GM12801 (cell line): ENCODE measurements around the gene HSPA12A.

ENCODE experiments used
- TF ChIP-seq, protein P1 (sequence below): IDR thresholded peaks from one replicate; pipeline ENCODE4 v1.5.1; 2011; ENCODE audit warnings: control low read depth; ENCODE audit not compliant: insufficient read length; ENCODE audit errors: extremely low read depth

The HSPA12A gene

DNA sequence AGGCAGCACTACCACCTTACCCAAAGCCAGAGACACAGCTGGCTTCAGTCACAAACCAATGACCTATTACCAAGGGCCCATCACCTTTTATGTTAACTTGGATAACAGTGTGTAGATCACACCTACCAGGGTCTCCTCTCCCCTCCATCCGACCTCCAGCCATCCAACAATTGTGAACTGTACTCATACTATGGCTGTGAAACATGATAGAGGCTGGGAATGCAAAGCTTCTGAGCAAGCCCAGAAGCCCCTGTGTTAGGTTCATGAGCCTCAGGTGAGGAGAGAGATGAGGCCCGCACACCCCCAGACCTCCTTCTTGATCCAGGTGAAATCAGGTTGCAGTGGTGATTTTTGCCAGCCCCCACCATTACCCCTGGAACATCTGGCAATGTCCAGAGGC is 73.9 kb downstream of the HSPA12A start:
- TF ChIP-seq, protein P1, sequence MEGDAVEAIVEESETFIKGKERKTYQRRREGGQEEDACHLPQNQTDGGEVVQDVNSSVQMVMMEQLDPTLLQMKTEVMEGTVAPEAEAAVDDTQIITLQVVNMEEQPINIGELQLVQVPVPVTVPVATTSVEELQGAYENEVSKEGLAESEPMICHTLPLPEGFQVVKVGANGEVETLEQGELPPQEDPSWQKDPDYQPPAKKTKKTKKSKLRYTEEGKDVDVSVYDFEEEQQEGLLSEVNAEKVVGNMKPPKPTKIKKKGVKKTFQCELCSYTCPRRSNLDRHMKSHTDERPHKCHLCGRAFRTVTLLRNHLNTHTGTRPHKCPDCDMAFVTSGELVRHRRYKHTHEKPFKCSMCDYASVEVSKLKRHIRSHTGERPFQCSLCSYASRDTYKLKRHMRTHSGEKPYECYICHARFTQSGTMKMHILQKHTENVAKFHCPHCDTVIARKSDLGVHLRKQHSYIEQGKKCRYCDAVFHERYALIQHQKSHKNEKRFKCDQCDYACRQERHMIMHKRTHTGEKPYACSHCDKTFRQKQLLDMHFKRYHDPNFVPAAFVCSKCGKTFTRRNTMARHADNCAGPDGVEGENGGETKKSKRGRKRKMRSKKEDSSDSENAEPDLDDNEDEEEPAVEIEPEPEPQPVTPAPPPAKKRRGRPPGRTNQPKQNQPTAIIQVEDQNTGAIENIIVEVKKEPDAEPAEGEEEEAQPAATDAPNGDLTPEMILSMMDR = no peak

DNA sequence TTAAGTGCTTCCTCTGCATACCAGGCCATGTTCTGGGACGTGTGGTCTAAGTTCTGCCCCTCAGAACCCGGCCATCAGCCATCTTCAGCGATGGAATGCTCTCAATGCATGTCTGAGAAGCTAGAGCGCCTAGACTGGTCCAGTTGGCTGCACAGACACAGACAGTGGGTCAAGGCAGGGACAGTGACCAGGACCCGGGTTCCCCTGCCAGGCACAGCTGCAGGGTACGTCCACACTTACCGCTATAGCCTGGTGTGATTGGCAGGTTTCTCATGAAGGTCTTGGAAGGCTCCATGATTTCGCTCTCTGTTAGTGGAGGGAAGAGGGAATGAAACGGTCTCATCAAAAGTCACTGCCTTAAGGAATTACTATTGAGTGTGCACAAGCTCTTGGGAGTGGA is 74.3 kb downstream of the HSPA12A start:
- TF ChIP-seq, protein P1 = no peak

DNA sequence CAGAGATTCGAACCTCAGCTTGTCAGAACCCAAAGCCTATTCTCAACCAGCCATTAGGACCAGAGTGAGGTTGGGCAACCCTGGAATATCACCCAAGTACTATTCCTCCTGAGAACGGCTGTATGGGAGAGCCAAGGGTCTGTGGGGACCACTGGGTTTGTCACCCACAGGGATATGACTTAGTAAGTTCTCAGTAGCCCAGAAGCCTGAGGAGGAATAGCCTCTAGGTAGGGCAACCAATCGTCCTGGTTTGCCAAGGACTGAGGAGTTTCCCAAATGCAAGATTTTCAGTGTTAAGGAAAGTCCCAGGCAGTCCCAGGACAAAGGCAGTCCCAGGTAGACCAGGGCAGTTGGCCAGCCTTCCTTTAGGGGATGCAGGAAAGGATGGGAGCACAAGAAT is 74.9 kb downstream of the HSPA12A start:
- TF ChIP-seq, protein P1 = no peak

DNA sequence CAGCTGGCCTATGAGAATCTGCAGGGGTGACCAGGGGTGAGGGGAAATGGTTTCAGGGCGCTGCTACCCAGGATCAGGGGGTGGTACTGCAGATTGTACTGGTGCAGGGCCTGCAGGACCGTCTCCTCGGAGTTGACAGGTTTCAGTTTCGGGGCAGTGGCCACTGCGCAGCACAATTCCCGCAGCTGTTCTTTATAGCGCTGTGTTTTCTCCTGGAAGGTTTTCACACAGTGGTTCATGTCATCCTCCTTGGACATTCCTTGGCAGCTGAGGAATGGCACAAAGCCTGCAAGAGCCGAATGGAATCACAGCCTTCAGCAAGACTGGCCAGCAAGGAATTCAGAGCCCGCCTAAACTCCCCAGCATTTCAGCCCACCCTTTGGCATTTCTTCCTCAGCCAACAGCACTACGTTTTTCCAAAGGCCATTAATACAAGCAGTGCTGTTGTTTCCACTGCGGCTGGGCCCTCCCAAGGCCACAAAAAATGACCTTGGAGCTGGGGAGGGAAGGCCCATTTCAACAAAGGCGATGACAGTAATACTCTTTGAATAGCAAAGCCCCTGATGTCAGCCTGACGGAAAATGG is 76.7 kb downstream of the HSPA12A start:
- TF ChIP-seq, protein P1 = no peak

DNA sequence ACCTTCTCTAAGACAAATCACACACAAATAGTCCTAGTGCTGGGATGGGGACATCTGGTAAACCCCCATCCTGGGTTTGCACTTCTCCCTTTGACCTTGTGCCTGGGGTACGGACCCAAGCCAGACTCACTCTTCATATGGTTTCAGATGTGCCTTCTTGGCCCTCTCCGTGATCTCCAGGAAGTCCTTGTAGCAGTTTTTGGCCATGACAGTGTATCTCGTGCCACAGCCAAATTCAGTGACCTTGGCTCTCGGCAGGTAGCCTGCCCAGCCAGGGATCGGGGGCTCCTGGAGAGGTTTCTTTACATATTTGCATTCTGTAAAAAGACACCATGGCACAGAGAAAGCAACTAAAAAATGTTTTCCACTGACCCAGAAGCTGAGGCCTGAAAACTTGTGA is 77.7 kb downstream of the HSPA12A start:
- TF ChIP-seq, protein P1 = no peak

DNA sequence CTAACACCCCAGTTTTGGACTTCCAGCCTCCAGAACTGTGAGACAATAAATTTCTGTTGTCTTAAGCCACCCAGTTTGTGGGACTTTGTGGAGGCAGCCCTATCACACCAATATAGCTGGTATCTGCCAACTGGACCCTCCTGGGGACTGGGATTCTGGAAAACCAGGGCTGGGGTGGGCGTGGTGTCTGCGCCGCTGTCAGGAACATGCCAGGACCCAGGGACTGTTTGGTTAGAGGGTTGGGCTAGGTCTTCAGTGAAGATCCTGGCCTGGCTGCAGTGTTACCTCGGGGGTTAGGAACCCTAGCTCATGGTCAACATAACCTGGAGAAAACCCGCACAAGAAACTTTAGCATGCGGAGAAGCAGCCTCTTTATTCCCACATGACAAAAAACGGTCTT is 79.0 kb downstream of the HSPA12A start:
- TF ChIP-seq, protein P1 = no peak

DNA sequence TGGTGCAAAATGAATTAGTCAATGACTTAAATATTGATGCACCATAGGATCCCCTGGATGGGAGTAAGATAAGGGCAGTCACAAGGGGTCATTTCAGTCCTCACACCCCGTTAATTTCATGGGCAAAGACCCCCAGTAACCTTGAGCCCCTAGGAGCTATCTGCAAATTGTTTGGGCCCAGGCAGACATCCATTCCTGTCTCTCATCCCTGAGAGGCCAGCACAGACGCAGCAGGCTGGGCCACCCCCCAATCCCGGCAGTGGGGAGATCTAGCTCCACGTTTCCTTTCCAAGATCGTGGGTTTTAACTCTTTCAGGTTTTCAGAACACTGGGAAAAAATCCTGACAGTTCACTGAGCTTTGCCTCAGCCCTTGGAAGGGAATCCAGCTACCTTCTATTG is 81.5 kb downstream of the HSPA12A start:
- TF ChIP-seq, protein P1 = no peak
